Stimulated activated CD4-positive, alpha-beta T cell treated with anti-CD3 and anti-CD28 coated beads, Interleukin-4, amount 100 ng/mL, for 24 hours (primary cell): Measurements from ENCODE around the gene RBM15B.
A peak's percentile ranks its signal among the peaks of the same experiment; 100 is the strongest.

Source experiments
- DNase-seq: peaks from one replicate; pipeline ENCODE4 v3.0.0-alpha.2; 2020

The RBM15B gene

DNA sequence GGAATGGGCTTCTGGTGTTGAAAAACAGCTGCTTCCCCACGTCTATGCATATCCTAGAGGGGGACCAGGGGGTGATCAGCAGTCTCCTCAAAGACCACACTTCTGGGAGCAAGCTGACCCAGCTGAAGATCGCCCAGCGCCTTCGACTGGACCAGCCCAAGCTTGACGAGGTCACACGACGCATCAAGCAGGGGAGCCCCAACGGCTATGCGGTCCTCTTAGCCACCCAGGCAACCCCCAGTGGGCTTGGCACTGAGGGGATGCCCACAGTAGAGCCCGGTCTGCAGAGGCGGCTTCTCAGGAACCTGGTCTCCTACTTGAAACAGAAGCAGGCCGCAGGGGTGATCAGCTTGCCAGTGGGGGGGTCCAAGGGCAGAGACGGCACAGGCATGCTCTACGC lies 2.5 kb downstream of the RBM15B start:
- no peak for DNase-seq

DNA sequence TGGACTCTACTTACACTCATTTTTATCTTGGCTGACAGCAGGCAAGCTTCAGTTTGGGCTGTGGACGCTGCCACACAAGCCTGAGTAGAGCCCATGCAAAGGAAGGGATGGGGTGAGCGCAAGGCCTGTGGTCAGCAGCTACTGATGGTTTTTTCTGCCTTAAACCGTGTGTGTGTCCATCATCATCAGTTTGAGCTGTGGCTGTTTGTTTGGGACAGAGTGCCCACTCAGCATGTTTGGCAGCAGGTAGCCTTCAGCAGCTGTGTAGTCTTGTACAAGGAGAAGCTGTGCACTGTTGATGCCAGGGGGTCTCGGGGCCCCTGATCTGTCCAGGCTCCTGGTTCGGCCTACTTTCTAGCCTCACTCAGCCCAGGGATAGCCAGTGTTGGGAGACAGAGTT lies 3.5 kb downstream of the RBM15B start:
- DNase-seq = no peak

DNA sequence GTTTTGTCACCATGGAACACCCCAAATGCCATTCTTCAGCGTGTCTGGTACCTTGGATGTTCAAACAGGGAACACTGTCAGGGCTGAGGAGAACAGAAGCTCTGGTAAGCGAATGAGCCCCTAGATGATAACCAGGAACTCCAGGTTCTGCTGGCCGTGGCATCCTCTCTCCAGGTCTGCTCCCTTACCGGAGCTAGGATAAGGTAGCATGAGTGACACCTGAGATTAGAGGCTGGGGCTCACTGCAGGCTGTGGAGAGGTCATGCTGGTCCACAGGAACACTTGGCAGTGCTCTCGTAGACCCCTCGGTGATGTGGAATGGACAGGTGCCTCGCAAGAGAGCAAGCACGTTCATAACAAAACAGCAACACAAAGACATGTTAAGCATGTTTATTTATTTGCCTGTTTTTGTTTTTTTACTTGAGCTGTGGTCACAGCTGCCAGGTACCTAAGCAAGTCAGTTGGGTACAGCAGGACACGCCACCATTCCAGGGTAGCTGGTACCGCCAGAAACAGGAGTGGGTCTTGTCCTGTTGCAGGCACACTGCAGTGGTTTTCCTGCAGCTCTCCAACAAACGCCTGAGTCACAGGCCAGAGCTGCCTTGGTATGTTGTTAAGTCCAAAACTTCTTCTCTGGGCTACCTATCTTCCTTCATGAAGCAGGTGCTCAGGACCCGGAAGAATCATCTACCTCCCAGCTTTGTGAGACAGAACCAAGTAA lies 4.6 kb downstream of the RBM15B start:
- DNase-seq = no peak

DNA sequence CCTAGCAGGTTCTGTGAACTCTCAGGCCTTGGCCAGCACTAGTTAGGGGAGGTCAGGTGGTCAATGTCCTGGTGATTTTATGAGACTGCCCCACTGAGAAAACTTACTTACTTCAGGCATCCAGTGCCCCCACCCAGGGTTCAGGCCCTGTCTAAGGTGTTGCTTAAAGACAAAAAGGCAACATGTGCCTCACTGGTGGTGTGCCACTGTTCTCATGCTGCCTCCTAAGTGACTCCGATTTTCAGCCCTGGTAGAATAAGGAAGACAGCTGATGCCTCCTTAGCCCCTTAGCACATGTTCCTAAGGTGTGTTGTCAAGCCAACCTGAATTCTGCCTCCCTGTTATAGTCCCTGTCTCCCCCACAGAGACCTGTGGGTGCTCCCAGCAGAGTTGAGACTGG lies 5.3 kb downstream of the RBM15B start:
- no peak for DNase-seq

DNA sequence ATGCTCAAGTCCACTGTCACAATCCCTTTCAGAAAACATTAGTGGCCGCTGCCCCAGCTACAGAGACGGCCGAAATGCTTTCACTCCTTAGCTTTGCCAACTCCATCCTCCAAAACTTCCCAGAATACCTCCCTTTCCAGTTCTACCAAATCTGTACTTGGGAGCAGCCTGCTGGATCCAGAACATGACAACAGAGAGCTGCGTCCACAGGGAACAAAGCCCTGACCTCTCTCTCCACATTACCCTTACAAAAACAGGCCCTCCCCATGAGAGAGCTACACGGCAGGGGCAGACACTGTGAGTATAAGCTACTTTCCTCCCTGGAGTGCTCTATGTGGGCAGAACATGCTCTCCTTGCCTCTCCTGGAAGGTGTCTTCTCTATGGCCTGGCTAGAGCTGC lies 6.3 kb downstream of the RBM15B start:
- no peak for DNase-seq

DNA sequence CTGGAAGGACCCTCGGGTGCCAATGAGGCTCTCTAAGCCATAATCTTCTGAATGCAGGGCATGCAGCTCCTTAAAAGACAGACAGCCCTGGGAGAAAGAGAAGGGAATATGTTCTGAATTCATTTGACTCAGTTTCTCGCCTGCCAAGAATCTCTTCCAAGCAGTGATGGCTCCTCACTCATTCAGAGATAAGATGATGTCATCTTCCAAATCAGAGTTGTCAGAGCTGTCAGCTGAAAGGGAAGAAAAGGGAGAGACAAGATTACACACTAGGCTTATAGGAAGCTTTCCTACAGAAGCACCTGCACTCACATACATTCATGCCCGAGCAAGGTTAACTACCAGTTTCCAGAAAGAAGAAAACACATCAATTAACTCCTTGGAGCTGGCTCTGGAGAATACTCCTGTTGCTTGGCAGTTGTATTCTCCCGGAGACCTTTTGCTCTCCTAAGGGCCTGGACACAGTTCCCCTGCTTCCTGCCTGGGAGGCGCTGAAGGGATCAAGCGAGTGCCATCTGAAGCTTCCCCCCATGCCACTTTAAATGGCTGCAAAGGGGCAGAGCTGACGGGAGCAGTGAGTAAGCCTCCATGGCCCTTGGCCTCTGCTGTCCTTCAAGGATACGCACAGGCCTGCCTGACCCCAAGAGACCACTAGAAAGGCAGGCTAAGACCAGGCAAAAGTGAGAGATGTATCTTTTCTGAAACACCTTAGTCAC lies 7.7 kb downstream of the RBM15B start:
- no peak for DNase-seq

DNA sequence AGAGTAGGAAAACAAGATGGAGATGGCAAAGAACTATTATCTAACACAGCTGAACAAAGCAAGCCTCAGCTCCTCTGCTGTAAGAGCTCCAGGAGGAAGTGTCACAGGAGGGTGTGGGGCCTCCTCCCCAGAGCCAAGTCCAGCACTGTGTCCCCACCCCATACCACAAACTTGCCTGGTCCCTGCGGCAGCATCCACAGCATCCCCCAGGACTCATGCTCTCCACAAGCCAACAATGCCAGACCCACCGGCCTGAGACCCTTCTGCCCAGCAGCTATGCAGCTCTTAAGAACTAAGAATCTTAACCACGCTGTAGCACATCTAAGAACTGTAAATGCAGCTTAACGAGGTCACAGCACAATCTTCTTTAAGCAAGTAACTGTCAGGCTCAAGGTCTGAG lies 9.1 kb downstream of the RBM15B start:
- no peak for DNase-seq

DNA sequence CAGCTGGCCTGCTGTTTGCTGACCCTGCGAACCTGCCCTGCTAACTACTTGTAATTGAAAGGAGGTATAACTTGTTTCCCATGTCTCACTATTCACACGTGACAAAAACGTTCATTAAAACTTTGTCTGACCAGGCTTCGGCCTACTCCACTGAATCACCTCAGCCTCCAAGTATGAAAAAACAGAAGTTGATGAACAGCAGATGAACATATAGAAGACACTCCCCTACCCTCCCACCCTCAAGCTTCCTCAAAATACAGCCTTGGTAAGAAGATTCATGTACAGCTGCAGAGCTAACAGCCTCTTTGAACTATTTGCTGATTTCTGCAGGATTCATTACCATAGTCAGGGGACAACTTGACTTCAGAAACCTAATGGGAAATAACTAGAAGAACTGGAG lies 10.7 kb downstream of the RBM15B start:
- no peak for DNase-seq

DNA sequence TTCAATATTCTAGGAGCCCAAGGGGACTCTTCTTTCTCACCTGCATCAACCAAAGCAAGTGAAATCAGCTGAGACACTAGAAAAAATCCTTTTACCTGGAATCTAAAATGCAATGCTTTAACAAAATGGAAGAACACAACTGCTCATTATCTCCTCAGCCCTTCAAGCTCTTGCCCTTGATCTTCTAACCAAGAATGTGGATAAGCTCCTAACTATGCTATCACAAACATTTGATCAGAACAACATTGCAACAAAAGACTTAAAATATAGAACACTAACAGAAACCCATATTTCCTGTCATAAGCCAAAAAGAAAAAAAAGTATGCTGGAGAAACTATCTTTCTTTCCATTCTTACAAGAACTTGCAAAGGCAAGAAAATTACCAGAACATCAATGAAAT lies 12.6 kb downstream of the RBM15B start:
- DNase-seq = no peak

DNA sequence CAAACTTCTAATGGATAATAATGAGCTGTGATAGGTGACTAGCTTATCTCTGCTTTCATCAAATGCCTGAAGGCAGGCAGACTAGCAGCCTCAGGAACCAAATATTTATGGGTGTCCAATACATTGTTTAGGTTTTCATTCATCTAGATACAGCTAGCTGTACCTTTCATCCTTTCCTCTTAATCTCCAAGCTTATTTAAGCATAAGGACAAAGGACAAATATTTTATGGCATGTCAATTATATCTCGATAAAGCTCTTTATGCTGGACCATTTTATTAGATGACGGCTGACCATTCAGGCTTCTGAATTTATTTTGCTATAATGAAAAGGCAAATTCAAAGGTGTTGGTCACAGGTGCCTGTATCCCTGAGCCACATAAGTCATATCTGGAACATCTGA lies 16.9 kb downstream of the RBM15B start:
- DNase-seq = no peak

DNA sequence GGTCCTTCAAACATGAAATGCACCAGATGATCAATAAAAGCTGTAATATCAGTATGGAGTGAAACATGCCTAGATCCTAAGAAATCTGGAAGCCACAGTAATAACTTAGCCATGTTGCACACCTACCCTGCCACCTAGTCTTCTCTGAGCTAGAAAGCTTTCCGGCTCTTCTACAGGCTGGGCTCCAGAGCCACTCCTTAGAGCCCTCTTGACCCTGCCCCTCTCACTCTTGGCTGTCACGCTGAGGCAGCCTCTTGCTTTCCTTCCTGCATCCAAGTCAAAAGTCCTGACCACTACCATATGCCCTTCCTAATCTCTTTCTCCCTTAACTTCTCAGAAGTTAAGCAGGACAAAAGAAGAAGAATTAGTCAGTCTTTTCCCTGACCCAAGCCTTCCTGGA lies 17.7 kb downstream of the RBM15B start:
- DNase-seq = no peak

DNA sequence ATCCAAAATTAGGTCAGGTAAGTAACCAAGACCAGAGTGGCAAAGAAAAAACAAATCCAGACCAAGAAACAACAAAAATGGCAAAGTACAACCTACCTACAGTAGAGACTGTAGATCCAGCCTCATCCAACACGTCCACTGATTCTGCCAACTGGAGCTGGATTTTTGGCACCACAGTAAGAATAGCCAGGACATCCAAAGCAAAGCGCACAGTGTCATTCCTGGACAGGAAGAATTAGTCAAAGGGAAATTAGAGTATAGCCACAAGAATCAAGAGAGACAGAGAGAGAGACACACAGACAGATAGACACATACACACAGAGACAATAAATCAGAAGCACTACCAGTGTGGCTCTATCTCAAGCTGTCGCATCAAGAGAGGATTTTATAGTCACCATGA lies 31.1 kb downstream of the RBM15B start:
- DNase-seq = no peak

DNA sequence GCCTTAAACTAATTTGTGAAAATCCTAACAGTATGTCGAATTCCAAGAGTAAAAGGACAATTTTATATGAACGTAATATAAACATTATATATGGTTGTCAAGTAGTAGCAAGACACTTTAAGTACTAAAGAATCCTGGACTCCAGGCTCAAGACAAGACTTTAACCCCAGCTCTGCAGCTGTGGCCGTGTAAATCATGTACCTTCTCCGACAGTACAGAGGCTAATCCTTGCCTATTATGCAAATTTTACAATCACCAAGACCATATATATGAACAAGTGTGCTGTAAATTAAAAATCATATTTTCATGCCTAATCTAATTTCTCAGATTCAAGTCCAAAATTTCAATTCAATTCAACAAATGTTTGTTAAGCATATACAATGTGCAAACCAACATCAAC lies 35.8 kb downstream of the RBM15B start:
- DNase-seq = no peak

DNA sequence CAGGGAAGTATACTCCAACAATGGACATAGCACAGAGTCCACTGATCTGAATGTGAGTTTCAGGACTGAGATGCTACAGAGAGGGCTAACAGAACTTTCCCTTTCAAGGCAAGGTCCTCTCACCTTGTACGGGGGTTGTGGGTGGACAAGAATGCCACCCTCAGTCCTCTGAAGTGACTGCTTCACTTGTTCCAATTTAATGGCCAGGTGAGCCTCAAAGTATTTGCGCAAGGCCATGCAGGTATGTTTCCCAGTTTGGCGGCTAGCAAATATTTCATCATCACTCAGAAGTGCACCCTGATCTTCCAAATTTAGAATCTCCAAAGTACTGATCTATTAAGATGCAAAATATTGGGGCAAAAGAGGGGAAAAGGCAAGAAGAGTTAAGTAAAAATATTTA lies 38.1 kb downstream of the RBM15B start:
- no peak for DNase-seq

DNA sequence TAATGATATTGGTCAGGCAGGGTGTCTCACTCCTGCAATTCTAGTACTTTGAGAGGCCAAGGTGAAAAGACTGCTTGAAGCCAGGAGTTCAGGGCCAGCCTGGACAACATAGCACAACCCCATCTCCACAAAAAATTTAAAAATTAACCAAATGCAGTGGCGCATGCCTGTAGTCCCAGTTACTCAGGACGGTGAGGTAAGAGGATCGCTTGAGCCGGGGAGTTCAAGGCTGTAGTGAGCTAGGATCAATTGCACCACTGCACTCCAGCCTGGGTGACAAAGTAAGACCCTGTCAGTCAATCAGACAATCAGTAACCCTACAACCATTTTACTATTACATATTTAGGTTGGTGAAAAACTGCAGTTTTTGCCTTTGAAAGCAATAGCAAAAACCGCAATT lies 43.0 kb downstream of the RBM15B start:
- DNase-seq = no peak

DNA sequence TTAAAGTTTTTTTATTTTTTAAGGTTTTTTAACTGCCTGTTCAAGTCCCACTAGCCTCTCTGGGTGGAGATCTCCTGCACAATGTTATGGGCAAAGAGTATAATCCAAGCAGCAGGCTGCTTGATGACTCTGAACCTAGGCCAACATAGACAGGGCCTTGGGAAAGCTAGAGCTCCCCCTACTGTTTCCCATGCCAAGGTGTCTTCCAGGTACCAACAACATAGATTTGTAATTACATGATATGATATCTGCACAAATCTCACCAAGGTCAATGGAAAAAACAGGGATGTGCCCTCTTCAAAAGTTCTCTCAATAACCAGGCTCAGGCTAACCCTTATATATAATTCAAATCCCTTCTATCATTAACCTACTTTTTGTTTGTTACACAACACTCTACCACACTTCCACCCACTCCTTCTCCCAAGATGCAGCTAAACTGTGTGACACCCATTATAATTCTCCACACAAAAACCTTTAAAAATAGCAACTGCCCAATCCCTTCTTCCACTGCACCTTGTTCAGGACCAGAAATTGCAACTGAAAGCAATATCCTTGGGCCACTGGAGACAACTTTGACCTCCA lies 43.8 kb downstream of the RBM15B start:
- peak; percentile 51 for DNase-seq

DNA sequence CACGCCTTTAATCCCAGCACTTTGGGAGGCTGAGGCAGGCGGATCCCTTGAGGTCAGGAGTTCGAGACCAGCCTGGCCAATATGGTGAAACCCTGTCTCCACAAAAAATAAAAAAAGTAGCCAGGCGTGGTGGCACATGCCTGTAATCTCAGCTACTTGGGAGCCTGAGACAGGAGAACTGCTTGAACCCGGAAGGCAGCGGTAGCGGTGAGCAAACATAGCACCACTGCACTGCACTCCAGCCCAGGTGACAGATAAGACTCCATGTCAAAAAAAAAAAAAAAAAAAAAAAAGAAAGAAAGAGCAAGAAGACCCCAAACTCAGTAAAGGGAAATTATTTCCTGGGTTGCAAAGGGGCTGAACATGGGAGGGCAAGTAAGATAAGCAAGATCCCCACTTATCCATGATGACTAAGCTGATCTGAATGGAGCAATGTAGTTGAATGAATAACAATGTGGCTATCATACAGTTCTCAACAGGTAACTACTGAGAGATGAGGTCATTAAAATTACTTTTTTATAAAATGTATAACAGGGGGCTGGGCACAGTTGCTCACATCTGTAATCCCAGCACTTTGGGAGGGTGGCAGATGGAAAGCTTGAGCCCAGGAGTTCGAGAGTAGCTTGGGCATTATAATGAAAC lies 46.0 kb downstream of the RBM15B start:
- DNase-seq = no peak

DNA sequence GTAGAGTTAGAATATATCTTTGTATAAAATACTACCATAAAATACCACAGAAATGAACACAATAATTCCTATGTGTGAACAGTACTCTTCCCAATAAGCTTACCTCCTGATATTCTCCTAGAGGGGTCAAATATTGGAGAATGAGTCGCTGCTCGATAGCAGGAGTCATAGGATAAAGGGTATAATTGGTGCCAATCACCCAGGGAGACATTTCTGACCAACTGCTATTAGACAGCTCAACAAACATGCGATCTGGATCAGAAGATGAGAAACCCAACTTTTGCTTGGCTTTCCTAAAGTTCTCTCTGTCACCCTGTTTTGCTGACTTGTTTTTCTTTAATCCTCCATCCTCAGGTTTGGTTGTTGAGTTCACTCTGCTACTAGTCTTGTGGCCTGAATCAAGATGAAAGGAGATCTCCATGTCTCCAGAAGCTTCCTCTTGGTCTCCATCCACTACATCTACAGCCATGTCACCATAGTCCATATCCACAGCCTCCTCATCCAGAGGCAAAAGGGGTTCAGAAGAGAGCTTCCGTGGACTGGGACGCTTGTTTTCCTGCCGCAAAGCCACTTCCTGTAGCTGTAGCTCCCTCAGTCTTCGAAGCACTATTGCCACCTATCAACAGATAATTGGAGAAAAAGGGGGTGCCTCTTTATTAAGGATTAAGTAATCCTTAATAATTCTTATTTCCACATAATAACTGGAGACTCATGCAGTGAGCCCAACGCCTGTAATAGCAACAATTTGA lies 50.4 kb downstream of the RBM15B start:
- DNase-seq = no peak

DNA sequence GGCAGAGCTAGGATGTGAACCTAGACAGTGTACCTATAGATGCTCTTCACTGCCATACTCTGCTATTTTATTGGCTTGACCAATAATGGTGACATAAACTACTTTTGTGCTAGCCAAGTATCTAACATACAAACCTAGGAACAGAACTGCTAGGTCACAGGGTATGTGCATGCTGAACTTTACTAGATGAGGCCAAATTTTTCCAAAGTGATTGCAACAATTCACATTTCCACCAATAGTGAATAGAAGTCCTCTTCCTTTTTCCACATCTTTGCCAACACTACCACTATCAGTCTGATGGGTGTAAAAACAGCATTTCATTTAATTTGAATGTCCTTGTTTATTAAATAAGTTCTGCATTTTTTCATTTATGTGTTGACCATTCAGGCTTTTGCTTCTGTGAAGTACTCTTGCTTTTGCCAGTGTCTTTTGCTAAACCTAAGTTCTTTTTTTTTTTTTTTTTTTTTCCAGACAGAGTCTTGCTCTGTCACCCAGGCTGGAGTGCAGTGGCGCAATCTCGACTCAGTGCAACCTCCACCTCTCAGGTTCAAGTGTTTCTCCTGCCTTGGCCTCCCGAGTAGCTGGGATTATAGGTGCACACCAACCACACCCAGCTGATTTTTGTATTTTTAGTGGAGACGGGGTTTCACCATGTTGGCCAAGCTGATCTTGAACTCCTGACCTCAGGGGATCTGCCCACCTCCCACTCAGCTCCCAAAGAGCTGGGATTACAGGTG lies 54.6 kb downstream of the RBM15B start:
- DNase-seq = no peak
